Fibroblast of mammary gland (primary cell): ENCODE results near the gene FAM118B.
A peak's percentile ranks its signal among the peaks of the same experiment; 100 is the strongest.

Experiments
- DNase-seq: peaks from one replicate; pipeline ENCODE4 v3.0.0-alpha.2; 2010; ENCODE audit warnings: low read depth
- H3K4me3 ChIP-seq: 2 replicates; pipeline ENCODE4 v1.5.1; 2011; ENCODE audit warnings: low read depth, mild to moderate bottlenecking, low read length, moderate library complexity; ENCODE audit not compliant: control insufficient read depth
- TF ChIP-seq, protein P1 (sequence below): conservative IDR thresholded peaks from 2 replicates; pipeline ENCODE4 v1.5.1; 2011; ENCODE audit warnings: low read depth, low read length, inconsistent platforms; ENCODE audit not compliant: control insufficient read depth, insufficient read depth

FAM118B gene

DNA sequence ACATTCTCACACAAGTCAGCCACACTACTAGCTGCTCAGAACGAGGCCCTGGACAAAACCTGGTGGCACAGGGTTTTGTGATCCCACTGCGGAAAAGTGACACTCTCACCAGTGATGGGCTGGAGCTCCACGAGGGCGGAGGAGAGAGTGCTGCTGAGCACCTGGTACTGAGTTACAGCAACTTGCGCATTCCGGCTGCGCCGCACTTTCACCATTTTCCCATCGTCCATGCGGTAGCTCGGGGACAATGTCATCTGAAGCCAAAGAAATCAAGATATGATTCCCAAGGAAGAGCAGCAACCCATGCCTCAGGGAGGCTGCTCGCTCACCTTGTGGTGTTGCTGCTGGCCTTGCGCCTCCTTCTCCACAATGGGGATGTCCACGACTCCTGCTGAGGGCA, 6.2 kb upstream of the FAM118B start:
- TF ChIP-seq, protein P1, sequence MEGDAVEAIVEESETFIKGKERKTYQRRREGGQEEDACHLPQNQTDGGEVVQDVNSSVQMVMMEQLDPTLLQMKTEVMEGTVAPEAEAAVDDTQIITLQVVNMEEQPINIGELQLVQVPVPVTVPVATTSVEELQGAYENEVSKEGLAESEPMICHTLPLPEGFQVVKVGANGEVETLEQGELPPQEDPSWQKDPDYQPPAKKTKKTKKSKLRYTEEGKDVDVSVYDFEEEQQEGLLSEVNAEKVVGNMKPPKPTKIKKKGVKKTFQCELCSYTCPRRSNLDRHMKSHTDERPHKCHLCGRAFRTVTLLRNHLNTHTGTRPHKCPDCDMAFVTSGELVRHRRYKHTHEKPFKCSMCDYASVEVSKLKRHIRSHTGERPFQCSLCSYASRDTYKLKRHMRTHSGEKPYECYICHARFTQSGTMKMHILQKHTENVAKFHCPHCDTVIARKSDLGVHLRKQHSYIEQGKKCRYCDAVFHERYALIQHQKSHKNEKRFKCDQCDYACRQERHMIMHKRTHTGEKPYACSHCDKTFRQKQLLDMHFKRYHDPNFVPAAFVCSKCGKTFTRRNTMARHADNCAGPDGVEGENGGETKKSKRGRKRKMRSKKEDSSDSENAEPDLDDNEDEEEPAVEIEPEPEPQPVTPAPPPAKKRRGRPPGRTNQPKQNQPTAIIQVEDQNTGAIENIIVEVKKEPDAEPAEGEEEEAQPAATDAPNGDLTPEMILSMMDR, result no peak
- DNase-seq, result no peak

DNA sequence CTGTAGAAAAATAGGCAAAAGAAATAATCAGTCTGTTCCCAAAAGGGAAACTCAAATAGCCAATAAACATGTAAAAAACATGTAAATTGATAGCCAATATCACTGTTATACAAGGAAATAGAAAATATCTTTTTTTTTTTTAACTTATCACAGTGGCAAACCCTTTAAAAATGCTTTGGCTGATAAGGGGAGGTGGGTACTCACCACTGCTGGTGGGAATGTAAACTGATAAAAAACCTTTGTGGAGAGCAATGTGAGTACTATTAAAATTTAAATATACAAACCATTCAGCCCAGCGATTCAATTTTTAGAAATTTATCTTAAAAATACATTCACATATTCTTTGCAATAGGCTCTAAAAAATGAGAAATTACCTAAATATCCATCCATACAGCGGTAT, 3.7 kb upstream of the FAM118B start:
- TF ChIP-seq, protein P1, result no peak
- H3K4me3 ChIP-seq, result no peak overlapping the region
- no peak for DNase-seq

More for the DNA sequence above, 6.2 kb upstream of the FAM118B start:
- H3K4me3 ChIP-seq, result no peak overlapping the region

DNA sequence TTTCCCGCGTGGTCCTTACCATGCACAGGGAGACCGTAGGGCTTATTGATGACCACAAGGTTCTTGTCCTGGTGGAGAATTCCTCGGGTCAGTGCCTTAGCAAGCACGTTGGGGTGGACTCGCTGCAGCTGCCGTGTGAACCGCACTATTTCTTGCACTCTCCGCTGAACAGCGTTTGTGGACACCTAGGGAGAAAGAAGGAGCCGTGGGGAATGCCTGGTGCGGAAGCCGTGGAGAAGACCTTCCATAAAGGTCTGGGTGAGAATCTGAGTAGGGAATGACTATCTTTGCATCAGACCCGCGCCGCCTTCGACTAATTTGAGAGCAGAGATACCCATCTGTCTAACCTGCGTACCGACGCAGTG, 729 bp upstream of the FAM118B start:
- DNase-seq, result no peak
- peak overlapping the region; percentile 100 for H3K4me3 ChIP-seq
- TF ChIP-seq, protein P1, result no peak

DNA sequence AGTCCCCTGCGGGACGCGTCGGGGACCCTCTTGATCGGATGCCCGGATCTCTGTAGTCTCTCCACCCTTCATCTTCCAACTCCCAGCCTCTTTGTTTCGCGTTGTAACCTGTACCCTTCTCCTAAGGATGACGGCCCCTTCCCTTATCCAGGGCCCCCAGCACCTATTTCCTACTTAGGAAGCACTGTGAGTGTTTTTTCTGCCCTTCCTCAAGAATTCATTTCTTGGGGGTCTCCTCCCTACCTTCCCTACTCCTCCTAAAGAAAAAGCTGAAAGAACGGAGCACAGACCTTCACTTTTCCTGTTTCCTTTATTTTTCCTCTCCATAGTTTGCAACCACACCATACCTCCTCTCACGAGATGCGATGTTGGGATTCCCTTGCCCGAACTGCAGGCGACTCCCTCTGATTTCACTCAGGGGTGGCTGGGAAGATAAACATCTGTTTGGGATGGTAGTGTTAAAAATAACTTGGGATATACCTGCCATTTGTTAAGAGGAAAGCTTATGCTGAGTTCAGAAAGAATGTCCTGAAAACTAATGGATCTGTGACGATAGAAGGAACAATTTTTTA, 593 bp downstream of the FAM118B start:
- TF ChIP-seq, protein P1, result no peak
- peak overlapping the region; percentile 100 for H3K4me3 ChIP-seq
- no peak for DNase-seq

DNA sequence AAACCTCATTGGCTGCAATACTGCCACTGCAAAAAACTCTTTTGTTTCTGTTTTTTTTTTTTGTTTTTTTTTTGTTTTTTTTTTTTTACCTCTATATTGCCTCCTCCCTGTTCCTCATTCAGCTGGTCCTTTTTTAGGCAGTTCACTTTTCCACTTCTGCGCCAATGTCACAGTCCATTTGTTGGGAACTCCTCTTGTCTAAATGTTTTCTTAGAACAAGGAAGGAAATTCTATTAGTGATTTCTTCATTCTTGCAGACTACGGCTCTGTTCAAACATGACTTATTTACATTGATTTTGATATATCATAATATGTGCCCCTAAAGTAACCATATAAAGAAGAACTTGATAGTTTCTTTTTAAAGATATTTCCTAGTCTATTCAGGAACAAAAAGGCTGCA, 2.9 kb downstream of the FAM118B start:
- DNase-seq, result no peak
- H3K4me3 ChIP-seq, result no peak overlapping the region
- TF ChIP-seq, protein P1, result no peak

DNA sequence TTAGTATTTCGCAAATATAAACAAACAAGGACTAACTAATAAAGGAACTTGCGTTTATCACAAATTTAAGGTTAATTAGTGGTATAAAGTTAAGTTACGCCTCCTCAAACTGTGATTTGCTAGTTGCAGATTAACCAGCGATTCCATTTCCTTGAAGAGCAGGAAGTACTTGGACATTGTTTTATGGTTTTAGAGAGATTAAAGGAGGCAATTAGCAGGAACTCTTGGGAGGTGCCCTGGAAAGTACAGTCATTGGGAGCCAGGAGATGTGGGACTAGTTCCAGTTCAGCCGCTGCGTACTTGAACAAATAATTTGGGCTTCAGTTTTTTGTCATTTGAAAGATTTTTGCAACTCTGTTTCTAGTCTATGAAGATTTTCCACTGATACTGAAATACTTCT, 3.3 kb downstream of the FAM118B start:
- DNase-seq, result no peak
- TF ChIP-seq, protein P1, result no peak
- no peak overlapping the region for H3K4me3 ChIP-seq

DNA sequence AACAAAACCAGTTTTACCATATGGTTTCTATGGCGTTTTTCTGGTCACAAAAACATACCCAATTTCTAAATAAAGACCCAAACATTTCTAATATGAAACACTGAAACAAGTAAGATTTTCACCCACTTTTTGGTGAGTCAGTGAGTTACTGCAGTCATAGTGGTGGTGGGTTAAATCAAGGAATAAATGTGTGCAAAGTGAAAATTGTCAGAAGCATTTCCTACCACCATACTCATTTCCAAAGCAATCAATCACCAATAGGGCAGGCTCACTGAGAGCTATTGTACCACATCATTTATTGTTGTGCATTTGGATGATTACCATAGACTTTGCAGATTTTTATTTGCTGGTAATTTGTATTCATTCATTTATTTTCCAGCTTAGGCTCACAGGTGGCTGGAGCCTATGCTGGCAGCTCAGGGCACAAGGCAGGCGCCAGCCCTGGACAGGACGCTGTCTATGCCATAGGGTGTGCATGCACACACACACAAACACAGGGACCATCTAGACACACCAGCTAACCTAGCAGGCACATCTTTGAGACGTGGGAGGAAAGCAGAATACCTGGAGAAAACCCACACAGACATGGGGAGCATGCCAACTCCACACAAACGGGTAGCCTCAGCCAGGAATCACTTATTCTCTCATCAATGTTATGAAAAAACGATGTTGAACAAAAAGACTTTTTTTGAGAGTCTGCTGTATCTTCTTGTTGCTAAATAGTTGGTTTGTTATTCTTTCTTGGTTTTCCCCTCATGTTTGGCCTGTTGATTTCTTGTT, 5.1 kb downstream of the FAM118B start:
- no peak for DNase-seq
- TF ChIP-seq, protein P1, result no peak
- H3K4me3 ChIP-seq, result no peak overlapping the region
